H1 (cell line): ENCODE measurements around the gene TTLL7.

Source experiments
- KDM1A ChIP-seq: fragments of 200-600, 300-600 bp; sonication (generic); IDR thresholded peaks from 2 replicates; pipeline ENCODE4 v1.7.1; 2016; ENCODE audit warnings: mild to moderate bottlenecking, low read length, borderline replicate concordance
- TF ChIP-seq, protein P1 (sequence below), 3 experiments: IDR thresholded peaks; 1 replicate in 2 of 3; 2 replicates in 1 of 3; pipeline versions ENCODE4 v1.5.1 to v1.6.1; 2011; ENCODE audit warnings: low read length in 3 of 3, mild to moderate bottlenecking in 3 of 3, inconsistent platforms in 2 of 3, low read depth in 1 of 3, moderate library complexity in 1 of 3; ENCODE audit not compliant: insufficient read depth in 1 of 3; ENCODE audit errors: control extremely low read depth in 1 of 3

DNA sequence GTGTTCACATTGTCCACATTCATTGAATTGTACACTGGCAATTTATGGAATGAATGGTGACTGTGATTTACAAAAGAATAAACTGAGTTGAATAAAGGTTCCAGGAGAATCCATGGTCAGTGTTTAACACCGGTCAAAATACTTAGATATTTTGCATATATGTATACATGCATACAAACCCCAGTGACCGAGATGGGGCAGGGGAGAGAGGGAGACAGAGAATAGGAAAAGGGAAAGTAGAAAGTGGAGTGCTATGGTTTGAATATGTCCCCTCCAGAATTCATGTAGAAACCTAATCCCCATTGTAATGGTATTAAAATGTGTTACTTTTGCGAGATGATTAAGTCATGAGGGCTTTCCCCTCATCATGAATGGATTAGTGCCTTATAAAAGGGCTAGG is 154.4 kb downstream of the TTLL7 start:
- TF ChIP-seq KDM1A, result no peak
- TF ChIP-seq, protein P1, sequence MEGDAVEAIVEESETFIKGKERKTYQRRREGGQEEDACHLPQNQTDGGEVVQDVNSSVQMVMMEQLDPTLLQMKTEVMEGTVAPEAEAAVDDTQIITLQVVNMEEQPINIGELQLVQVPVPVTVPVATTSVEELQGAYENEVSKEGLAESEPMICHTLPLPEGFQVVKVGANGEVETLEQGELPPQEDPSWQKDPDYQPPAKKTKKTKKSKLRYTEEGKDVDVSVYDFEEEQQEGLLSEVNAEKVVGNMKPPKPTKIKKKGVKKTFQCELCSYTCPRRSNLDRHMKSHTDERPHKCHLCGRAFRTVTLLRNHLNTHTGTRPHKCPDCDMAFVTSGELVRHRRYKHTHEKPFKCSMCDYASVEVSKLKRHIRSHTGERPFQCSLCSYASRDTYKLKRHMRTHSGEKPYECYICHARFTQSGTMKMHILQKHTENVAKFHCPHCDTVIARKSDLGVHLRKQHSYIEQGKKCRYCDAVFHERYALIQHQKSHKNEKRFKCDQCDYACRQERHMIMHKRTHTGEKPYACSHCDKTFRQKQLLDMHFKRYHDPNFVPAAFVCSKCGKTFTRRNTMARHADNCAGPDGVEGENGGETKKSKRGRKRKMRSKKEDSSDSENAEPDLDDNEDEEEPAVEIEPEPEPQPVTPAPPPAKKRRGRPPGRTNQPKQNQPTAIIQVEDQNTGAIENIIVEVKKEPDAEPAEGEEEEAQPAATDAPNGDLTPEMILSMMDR (IDR thresholded peaks at IDR 0.05; ENCODE audit: control extremely low read depth in 1 of 3, insufficient read depth in 1 of 3, low read depth in 1 of 3, low read length in 3 of 3), result no peak
